Measurements from ENCODE around the gene CATSPER1. TPM values are rescaled to one million over a fixed set of nuclear protein-coding genes. Genes with fewer than 3 reads are reported as not detected.

Gene CATSPER1
- total RNA-seq, 1 donor from 2014 or later: 0.29 TPM

- DNase-seq (ENCODE audit: low read depth): no peak
- Histone ChIP-seq H3K36me3 (ENCODE audit: control insufficient read depth, insufficient read depth, low read length) (peaks cover 6% of the 10 kb centered on the region), H3K27me3 (ENCODE audit: control insufficient read depth, insufficient read depth, low read length) (no peaks in the 10 kb centered on the region), H3K4me3 (ENCODE audit: low read depth, low read length) (no peak overlapping the region)
- TF ChIP-seq, protein P1, sequence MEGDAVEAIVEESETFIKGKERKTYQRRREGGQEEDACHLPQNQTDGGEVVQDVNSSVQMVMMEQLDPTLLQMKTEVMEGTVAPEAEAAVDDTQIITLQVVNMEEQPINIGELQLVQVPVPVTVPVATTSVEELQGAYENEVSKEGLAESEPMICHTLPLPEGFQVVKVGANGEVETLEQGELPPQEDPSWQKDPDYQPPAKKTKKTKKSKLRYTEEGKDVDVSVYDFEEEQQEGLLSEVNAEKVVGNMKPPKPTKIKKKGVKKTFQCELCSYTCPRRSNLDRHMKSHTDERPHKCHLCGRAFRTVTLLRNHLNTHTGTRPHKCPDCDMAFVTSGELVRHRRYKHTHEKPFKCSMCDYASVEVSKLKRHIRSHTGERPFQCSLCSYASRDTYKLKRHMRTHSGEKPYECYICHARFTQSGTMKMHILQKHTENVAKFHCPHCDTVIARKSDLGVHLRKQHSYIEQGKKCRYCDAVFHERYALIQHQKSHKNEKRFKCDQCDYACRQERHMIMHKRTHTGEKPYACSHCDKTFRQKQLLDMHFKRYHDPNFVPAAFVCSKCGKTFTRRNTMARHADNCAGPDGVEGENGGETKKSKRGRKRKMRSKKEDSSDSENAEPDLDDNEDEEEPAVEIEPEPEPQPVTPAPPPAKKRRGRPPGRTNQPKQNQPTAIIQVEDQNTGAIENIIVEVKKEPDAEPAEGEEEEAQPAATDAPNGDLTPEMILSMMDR (IDR thresholded peaks at IDR 0.05; ENCODE audit: insufficient read depth, low read length, poor library complexity, severe bottlenecking): no peak
These were observed 29.0 kb downstream of the CATSPER1 start for GRCh38 chr11:65997286-65997685.

- DNase-seq (ENCODE audit: low read depth): no peak
- no peak overlapping the region for H3K4me3 ChIP-seq (ENCODE audit: low read depth, low read length)
- TF ChIP-seq, protein P1 (IDR thresholded peaks at IDR 0.05; ENCODE audit: insufficient read depth, low read length, poor library complexity, severe bottlenecking): no peak
- H3K36me3 ChIP-seq (ENCODE audit: control insufficient read depth, insufficient read depth, low read length): no peaks in the 10 kb centered on the region
- H3K27me3 ChIP-seq (ENCODE audit: control insufficient read depth, insufficient read depth, low read length): no peaks in the 10 kb centered on the region
These were observed 34.2 kb downstream of the CATSPER1 start for GRCh38 chr11:65992056-65992455.

GRCh38 chr11:65988791-65989592 lies 37.3 kb downstream of the CATSPER1 start:
- peak; percentile 75 for DNase-seq (ENCODE audit: low read depth)
- H3K36me3 ChIP-seq (ENCODE audit: control insufficient read depth, insufficient read depth, low read length): no peaks in the 10 kb centered on the region
- H3K27me3 ChIP-seq (ENCODE audit: control insufficient read depth, insufficient read depth, low read length): no peaks in the 10 kb centered on the region
- TF ChIP-seq, protein P1 (IDR thresholded peaks at IDR 0.05; ENCODE audit: insufficient read depth, low read length, poor library complexity, severe bottlenecking): peak; percentile 88
- H3K4me3 ChIP-seq (ENCODE audit: low read depth, low read length): no peak overlapping the region

DNA sequence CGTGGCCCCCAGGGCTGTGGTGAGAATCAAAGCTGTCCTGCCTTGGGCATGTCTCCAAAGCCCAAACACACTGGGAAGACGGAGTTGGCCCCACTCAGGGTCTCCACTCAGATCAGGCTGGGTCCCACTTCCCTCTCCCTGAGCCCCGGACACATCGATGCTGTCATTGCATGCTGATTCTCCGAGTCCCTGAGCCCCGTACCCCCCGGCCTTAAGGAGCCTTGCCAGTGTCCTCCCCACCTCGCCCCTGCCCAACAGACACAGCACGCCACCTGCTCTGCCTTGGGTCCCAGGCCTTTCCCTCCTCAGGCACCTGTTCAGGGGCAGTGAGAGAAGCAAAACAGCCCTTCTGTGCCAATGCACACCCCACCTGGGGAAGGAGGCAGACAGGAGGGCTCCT lies 38.9 kb downstream of the CATSPER1 start:
- Histone ChIP-seq H3K27me3 (ENCODE audit: control insufficient read depth, insufficient read depth, low read length) (no peaks in the 10 kb centered on the region), H3K4me3 (ENCODE audit: low read depth, low read length) (no peak overlapping the region), H3K36me3 (ENCODE audit: control insufficient read depth, insufficient read depth, low read length) (no peaks in the 10 kb centered on the region)
- TF ChIP-seq, protein P1 (IDR thresholded peaks at IDR 0.05; ENCODE audit: insufficient read depth, low read length, poor library complexity, severe bottlenecking): no peak
- no peak for DNase-seq (ENCODE audit: low read depth)

GRCh38 chr11:65983589-65983987 lies 42.7 kb downstream of the CATSPER1 start:
- H3K36me3 ChIP-seq (ENCODE audit: control insufficient read depth, insufficient read depth, low read length): peaks cover 1% of the 10 kb centered on the region
- no peaks in the 10 kb centered on the region for H3K27me3 ChIP-seq (ENCODE audit: control insufficient read depth, insufficient read depth, low read length)
- TF ChIP-seq, protein P1 (IDR thresholded peaks at IDR 0.05; ENCODE audit: insufficient read depth, low read length, poor library complexity, severe bottlenecking): no peak
- H3K4me3 ChIP-seq (ENCODE audit: low read depth, low read length): no peak overlapping the region
- DNase-seq (ENCODE audit: low read depth): no peak

Data from kidney epithelial cell (primary cell).